SU-DHL-6 (cell line): Measurements from ENCODE around the gene AQP1.

Source experiments
- EZH2phosphoT487 ChIP-seq: fragments of 200-600 bp; sonication (generic), shearing (Covaris generic); conservative IDR thresholded peaks from 2 replicates; pipeline ENCODE4 v1.6.1; 2018; ENCODE audit warnings: mild to moderate bottlenecking, antibody characterized with exemption, low read length, moderate library complexity, mixed read lengths
- TF ChIP-seq, protein P1 (sequence below): fragments of 200-600 bp; sonication (generic); IDR thresholded peaks from one replicate; pipeline ENCODE4 v1.5.1; 2017; ENCODE audit warnings: antibody characterized with exemption, mild to moderate bottlenecking, low read length, moderate library complexity; ENCODE audit not compliant: insufficient read depth, poor library complexity, severe bottlenecking

- TF ChIP-seq, protein P1, sequence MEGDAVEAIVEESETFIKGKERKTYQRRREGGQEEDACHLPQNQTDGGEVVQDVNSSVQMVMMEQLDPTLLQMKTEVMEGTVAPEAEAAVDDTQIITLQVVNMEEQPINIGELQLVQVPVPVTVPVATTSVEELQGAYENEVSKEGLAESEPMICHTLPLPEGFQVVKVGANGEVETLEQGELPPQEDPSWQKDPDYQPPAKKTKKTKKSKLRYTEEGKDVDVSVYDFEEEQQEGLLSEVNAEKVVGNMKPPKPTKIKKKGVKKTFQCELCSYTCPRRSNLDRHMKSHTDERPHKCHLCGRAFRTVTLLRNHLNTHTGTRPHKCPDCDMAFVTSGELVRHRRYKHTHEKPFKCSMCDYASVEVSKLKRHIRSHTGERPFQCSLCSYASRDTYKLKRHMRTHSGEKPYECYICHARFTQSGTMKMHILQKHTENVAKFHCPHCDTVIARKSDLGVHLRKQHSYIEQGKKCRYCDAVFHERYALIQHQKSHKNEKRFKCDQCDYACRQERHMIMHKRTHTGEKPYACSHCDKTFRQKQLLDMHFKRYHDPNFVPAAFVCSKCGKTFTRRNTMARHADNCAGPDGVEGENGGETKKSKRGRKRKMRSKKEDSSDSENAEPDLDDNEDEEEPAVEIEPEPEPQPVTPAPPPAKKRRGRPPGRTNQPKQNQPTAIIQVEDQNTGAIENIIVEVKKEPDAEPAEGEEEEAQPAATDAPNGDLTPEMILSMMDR: no peak
- no peak for TF ChIP-seq EZH2phosphoT487
These were observed 38.4 kb upstream of the AQP1 start for GRCh38 chr7:30873207-30873606.
